Skeletal muscle cell (primary cell): ENCODE results near the gene RNF113B.

Experiments
- DNase-seq: peaks from one replicate; pipeline ENCODE4 v3.0.0-alpha.2; 2010; ENCODE audit warnings: low read depth
- H3K4me3 ChIP-seq: 2 replicates; pipeline ENCODE4 v1.5.1; 2011; ENCODE audit warnings: low read depth, mild to moderate bottlenecking, control low read depth, low read length, moderate library complexity

Gene RNF113B

GRCh38 chr13:98176777-98177608 lies at the start of gene RNF113B:
TSS of gene RNF113B (minus strand) at chr13:98177269. CDS start at chr13:98177236, 33 bp downstream.
- no peak for DNase-seq
- no peak within 1 kb of the TSS for H3K4me3 ChIP-seq

DNA sequence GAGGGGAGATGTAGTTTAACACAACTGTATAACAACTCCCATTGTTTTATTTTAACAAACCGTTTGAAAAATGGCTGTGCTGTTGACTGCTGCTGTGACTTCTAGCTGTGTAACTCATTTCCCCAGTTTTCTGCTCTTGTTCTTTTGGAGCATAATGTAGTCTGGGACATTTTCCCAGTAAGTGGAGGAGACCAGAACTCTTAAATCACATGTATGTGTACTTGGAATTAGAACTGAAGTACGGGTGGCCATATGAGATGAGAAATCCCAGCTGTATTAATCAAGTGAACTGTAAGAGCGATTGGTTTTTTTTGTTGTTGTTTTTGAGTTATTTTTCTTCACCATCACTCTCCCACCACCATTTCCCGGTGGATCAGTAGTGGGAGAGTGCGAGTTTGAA lies 49.4 kb upstream of the RNF113B start:
- H3K4me3 ChIP-seq, result no peak overlapping the region
- DNase-seq, result no peak

DNA sequence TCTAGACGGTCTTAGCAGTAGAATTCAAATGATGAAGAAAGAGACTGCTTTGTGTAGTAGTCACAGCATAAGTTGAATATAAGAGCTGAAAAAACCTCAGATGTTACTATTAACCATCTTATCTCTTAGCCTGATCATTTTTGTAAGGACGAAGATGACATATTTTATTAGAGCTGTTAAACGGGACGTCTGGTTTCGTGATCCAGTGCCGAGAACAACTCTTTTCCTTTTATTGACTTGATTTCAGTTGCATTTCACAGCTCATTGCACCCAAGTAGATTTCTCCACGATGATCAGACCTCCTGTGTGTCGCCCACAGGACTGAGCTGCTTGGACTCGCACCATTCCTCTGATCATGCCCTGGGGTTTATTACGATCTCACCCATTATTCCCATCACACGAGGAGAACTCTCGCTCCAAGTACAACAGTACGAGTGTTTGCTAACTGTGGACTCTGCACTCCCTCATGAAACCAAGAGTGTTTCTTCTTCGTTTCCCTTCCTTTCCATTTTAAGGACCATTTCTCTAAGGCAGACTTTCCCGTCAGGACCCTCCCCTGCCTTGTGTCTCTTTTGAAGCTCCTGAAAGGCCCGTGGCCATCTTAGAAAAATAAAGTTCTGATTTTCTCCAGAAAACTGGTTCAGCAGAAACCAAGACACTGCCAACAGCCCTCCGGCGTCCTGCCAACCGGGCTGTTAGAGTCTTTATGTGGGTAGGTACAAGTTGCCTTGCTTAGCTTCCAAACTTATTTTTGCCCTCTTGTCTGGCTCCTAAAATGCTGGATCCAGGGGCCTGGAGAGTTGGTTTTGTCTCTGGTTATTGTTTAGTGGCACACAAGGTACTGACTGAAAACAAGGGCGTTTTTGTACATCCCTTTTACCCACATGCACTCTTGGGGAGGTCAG lies 48.2 kb upstream of the RNF113B start:
- H3K4me3 ChIP-seq, result no peak overlapping the region
- DNase-seq, result no peak

GRCh38 chr13:98224557-98224956 lies 47.5 kb upstream of the RNF113B start:
- no peak for DNase-seq
- no peak overlapping the region for H3K4me3 ChIP-seq

GRCh38 chr13:98223741-98224140 lies 46.7 kb upstream of the RNF113B start:
- no peak overlapping the region for H3K4me3 ChIP-seq
- DNase-seq, result no peak

GRCh38 chr13:98222816-98223215 lies 45.7 kb upstream of the RNF113B start:
- H3K4me3 ChIP-seq, result no peak overlapping the region
- DNase-seq, result no peak

GRCh38 chr13:98222081-98222554 lies 45.0 kb upstream of the RNF113B start:
- no peak for DNase-seq
- no peak overlapping the region for H3K4me3 ChIP-seq

- DNase-seq, result peak; percentile 61
- no peak overlapping the region for H3K4me3 ChIP-seq
Measured at GRCh38 chr13:98221234-98221633, 44.2 kb upstream of the RNF113B start.

GRCh38 chr13:98220271-98220791 lies 43.3 kb upstream of the RNF113B start:
- no peak for DNase-seq
- no peak overlapping the region for H3K4me3 ChIP-seq

DNA sequence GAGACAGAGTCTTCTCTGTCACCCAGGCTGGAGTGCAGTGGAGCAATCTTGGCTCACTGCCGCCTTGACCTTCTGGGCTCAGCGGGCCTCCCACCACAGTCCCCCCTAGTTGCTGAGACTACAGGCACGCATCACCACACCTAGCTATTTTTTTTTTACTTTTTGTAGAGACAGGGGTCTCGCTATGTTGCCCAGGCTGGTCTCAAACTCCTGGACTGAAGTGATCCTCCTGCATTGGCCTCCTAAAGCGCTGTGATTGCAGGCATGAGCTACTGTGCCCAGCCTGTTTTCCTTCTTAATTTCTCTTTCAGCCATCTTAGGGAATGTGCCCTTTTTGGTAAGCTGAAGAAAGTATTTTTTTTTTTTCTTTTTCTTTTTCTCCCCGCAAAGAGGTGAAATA lies 42.6 kb upstream of the RNF113B start:
- DNase-seq, result no peak
- no peak overlapping the region for H3K4me3 ChIP-seq

GRCh38 chr13:98217597-98217996 lies 40.5 kb upstream of the RNF113B start:
- H3K4me3 ChIP-seq, result no peak overlapping the region
- DNase-seq, result no peak

DNA sequence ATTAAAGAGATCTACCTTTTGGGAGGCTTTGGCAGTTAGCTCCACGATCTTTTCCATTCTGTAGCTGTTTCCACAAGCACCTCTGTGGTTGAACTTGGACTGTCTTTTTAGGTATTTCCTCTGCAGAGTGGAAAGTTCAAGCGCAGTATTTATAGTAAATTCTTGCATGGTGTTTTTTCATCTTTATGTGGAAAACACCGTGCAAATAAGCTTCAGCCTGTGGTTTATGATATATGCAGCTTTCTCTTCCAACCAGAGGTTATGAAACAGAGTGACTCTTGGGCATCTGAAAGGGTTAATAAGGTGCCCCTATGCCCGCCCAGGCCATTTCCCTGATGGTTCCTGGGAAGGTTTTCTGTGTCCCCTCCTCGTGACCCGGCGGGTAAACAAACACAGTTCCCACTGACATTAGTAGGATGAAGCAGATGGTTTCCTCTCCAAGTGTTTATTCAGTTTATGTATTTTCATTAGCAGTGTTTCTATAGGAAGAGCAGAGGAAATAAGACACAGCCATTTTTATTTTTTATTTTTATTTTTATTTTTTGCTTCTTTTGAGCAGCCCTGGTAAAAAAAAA lies 39.7 kb upstream of the RNF113B start:
- DNase-seq, result no peak

GRCh38 chr13:98216135-98216565 lies 39.1 kb upstream of the RNF113B start:
- peak; percentile 38 for DNase-seq

More for the DNA sequence above, 39.7 kb upstream of the RNF113B start:
- no peak overlapping the region for H3K4me3 ChIP-seq

GRCh38 chr13:98215508-98215907 lies 38.4 kb upstream of the RNF113B start:
- no peak for DNase-seq
- no peak overlapping the region for H3K4me3 ChIP-seq

More at GRCh38 chr13:98216135-98216565, 39.1 kb upstream of the RNF113B start:
- H3K4me3 ChIP-seq, result no peak overlapping the region

- no peak for DNase-seq
Measured at GRCh38 chr13:98214707-98215106, 37.6 kb upstream of the RNF113B start.

GRCh38 chr13:98214008-98214643 lies 37.1 kb upstream of the RNF113B start:
- DNase-seq, result peak; percentile 36
- no peak overlapping the region for H3K4me3 ChIP-seq

More at GRCh38 chr13:98214707-98215106, 37.6 kb upstream of the RNF113B start:
- H3K4me3 ChIP-seq, result no peak overlapping the region

- DNase-seq, result no peak
- H3K4me3 ChIP-seq, result no peak overlapping the region
Measured at GRCh38 chr13:98213354-98213753, 36.3 kb upstream of the RNF113B start.

GRCh38 chr13:98212763-98213162 lies 35.7 kb upstream of the RNF113B start:
- no peak for DNase-seq
- no peak overlapping the region for H3K4me3 ChIP-seq

- no peak overlapping the region for H3K4me3 ChIP-seq
- no peak for DNase-seq
Measured at GRCh38 chr13:98208606-98209005, 31.5 kb upstream of the RNF113B start.
